Hematopoietic multipotent progenitor cell treated with erythropoietin and hydrocortisone succinate and interleukin-3 and kit ligand, for 4 days (in vitro differentiated cells): ENCODE data around the gene GRIK1.
A peak's percentile ranks its signal among the peaks of the same experiment; 100 is the strongest.

Source experiments
- DNase-seq: peaks from one replicate; pipeline ENCODE4 v3.0.0-alpha.2; 2015

GRIK1 gene

DNA sequence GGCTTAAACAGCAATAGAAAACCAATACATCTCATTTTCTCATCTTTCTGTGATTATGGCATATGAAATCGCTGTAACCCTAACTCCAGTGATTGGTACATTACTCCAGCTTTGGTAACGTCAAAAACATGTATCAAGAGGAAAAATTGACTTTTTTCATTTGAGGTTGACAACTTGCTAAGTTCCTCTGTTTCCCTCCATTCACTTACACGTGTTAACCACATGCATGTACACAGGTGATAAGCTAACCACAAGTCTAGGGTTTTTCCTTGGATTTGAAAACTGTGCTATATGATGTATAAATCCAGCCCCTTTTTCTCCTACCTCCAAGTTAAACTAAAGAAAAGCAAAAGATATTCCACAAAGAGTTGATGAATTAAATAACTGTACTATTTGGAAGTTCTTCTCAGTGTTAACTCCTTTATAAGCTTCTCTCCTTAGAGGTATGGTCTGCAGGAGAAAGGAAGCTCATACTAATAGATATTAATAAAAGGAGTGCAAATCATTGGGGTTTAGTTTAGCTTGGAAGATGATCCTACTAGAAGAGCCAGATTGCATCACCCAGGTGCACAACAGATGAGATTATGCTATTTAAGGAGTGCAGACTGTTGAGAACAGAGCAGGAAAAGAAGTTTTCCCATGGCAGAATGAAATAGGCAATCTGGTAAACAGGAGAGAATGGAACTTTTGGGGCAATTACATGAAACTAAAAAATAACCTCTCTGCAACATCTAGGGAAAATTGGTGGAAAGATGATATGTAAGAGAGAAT is 277.9 kb downstream of the GRIK1 start:
- DNase-seq, result peak; percentile 34

DNA sequence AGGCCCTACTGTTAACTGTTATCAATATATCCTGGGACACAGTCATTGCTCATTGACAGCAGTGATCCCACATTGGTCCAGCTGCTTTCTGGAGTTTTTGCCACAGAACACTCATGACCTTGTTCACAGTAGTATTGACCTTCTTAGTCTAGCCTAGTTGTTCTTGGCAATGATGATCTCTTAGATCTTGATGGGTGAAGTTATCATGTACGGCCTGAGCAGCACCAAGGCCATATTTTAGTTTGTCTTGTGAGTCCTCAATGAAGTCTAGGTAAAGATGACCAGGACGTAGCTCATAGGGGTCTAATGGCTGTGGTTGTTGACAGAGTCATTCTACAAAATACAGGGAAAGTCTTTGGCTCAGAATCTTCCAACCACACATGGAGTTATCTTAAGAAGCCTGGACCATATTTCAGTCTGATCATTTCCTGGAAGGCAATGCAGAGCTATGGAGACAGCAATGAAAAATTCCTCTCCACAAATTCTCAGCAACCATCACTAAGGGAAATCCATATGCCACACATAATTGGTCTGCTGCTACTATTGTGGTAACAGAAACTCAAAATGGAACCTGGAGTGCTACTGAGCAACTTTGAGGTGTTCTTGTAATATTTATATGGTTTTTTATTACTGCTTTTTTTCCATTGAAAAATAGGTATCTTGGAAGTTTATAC is 279.6 kb downstream of the GRIK1 start:
- DNase-seq, result no peak

DNA sequence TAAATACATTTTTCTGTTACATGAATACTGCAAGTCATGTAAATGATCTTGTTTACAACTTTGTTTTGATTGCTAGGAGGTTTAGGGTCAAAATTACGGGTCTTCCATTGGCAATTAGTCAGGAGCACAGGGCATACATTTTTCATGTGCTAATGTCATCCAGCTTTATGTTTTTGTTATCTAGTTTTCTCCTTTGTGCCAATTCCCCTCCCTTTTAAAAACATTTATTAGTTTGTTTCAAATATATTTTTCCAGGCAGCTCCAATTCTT is 280.9 kb downstream of the GRIK1 start:
- DNase-seq, result no peak

DNA sequence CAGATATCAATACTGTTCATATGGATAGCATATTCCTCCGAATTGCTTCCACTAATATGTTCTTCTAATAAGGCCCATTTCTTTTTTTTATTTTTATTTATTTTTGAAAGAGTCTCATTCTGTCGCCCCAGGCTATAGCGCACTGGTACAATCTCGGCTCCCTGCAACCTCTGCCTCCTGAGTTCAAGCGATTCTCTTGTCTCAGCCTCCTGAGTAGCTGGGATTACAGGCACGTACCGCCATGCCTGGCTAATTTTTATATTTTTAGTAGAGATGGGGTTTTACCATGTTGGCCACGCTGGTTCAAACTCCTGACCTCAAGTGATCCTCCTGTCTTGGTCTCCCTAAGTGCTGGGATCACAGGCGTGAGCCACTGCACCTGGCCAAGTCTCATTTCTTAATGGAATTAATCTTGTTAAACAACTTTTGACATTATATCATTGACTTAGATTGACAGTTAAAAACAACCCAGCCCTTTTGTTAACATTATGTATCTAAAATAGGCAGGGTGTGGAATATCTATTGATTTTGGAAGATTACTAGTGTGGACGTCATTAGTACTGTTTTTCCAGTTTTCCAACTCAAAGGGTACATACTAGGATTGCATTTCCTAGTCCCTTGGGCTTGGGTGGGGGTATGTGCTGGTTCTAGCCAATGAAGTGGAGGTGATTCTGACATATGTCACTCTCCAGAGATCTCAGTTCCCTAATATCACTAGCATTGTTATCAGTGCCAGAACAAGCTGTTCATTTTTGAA is 281.4 kb downstream of the GRIK1 start:
- no peak for DNase-seq

GRCh38 chr21:29657240-29657989 is 282.4 kb downstream of the GRIK1 start:
- no peak for DNase-seq

DNA sequence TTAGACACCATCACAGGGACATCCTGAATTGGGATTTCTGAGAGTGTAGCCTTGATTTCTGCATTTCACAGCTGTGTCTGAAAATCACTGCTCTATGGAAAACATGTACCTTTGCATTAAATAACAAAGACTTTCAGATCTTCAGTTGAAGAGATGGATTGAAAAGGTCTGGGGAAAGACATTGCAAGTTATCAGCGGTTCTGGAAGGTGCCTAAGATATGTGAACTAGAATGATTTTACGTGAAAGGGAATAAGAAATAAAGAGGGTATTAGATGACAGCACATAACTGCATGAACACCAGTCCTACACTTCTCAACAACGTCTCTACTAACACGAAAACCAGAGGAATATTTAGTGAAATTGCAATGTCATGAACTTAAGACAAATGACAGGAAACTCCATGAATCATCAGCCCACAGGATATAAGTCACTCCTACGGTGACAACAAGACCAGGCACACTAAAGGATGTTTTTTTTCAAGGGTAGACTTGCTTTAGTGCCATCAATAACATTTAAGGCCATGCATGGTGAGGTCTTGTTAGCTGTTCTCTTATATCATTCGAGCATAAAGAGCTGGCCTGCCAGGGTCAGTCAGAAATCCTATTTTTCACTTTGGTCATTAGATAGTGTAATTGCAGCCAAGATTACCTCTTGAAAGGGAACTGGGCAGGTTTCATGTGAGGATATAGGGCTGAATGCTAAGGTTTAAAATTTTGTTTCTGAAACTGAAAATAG is 283.1 kb downstream of the GRIK1 start:
- DNase-seq, result peak; percentile 88

DNA sequence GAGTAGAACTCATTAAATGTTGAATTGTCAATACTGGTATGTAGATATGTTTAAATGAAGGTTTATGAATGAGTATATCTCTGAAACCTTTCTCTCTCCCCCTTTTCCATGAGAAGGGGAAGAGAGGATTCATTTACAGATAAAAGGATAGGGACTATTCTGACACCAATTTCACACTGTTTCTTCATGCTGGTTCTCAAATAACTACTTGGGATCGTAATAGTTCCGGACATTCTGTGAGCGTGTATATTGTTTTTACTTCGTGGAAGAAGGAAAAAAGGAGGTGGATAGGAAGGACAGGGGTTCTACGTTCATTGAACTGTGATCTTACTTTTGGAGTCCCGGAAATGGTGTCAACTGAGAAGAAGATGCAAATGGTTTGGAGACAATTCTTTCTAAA is 284.2 kb downstream of the GRIK1 start:
- DNase-seq, result no peak

- no peak for DNase-seq
Observed at GRCh38 chr21:29654855-29655254, 284.9 kb downstream of the GRIK1 start.

GRCh38 chr21:29654203-29654602 is 285.6 kb downstream of the GRIK1 start:
- no peak for DNase-seq

DNA sequence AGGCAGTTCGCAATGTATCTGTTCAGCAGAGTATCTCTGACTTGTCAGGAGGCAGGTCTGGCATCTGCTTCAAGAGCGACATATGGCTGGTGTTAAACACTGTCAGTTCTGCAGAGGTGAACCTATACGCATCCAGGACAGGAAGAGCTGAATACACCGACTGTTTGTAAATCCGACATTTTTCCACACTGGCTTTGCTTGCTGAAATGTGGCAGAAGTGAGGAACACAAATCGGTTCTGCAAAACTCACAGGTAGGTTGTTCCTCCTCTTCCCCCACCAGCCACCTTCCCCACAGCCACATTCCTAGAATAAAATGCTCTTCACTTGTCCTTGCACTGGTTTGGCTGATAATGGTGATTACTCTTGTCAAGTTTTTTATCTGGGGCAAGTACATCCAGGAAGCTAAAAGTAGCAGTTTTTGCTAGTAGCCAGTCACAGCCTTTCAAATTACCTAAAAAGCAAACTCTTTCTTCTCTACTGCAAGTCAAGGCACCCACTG is 289.2 kb downstream of the GRIK1 start:
- no peak for DNase-seq

- DNase-seq, result peak; percentile 64
Observed at GRCh38 chr21:29649406-29649814, 290.4 kb downstream of the GRIK1 start.

DNA sequence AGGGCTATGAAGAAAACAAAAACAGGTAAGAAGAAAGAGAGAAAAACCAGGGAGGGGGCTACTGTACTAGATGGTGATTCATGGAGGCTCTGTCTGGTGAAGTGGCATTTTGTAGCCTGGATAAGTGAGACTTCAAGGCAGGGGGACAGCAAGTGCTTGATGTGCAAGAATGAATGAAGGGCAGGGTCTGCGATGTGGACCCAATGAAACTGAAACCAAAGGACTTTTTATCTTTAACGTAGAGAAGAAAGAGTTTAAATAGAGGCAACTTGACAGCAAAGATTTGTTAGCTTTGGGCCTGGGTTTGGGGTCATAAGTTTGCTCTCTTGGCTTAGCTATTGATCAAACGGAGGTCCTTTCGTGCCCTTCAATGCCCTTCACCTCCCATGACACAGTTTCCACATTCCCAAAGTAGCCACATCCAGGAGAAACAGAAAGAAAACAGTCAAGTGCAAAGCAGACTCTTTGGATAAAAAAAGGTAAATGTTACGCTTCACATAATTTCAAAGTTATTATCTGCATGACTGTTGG is 291.0 kb downstream of the GRIK1 start:
- DNase-seq, result no peak

GRCh38 chr21:29647353-29647781 is 292.4 kb downstream of the GRIK1 start:
- no peak for DNase-seq

GRCh38 chr21:29645666-29646553 is 293.9 kb downstream of the GRIK1 start:
- no peak for DNase-seq

DNA sequence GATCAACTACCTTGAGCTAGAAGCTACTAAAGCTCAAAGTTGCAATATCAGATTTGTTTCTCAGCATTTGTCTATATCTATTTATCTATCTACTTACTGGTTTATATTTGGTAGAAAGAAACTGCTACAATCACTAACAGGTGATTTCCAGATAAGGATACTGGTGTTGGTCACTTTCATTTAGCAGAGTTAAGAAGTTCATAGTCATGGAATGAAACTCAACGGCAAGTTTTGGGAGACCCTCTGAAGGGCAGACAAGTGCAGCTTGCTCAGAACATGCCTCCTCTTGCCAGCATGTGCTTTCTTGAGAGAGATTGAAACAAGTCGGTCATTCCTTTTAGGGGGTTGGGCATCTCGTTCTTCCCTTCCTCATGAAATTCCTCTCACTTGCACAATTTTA is 296.5 kb downstream of the GRIK1 start:
- DNase-seq, result no peak

GRCh38 chr21:29642551-29643245 is 297.1 kb downstream of the GRIK1 start:
- no peak for DNase-seq

DNA sequence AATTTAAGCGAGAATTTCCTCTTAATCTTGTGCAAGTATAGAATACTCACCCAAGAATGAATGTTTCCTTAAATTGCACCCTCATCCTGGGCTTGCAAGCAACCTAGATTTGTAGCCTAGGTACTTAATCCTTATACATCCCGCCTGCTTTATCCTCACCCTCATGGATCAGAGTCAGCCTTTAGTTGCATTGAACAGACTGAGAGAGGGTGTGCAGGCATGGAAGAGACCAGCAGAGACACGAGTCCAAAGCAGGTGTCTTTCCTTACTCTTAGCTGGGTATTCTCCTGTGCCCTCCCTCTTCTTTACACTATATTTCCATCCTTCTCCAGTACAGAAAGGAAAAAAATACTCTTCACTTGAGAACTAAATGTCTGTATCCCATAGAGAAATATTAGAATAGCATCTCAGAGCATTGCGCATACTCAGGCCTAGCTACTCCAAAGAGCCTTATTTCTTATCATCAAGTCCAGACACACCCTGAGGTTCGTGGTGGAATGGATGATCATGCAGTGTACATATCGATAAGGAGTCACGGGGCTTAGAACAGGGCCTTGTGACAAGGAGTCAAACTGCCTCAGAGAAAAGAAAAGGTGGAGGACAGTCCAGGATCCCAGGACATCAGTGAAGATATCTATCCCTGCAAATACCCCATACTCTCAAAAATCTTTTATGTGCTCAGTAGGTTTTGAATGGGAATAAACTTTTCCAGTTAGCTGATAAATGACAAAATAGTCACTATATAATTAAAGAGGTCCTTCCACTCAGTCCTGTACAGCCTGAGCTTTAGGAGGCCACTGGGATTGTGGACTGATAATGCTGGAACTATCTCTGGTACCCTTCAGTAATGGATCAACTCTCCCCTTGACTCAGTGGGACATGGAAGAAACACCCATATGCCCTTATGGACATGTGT is 297.9 kb downstream of the GRIK1 start:
- peak; percentile 96 for DNase-seq

DNA sequence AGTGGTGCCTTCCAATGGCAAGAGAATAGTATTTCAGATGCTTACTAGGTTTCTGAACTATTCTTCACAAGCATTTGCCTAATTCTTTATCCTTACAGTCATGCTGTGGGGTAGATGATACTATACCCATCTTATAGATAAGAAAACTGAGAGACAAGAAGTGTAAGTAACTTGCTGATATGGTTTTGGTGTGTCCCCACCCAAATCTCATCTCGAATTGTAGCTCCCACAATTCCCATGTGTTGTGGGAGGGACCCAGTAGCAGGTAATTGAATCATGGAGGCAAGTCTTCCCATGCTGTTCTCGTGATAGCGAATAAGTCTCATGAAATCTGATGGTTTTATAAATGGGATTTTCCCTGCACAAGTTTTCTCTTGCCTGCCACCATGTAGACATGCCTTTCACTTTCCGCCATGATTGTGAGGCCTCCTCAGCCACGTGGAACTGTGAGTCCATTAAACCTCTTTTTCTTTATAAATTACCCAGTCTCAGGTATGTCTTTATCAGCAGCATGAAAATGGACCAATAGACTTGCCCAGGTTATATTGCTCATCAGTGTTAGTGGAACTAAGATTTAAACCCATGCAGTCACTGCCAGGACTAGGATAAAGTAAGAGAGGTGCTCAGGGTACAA is 298.7 kb downstream of the GRIK1 start:
- DNase-seq, result no peak

- peak; percentile 56 for DNase-seq
Observed at GRCh38 chr21:29640080-29640508, 299.7 kb downstream of the GRIK1 start.
